ENCODE data around the gene TMEM39A. TPM values are rescaled to one million over a fixed set of nuclear protein-coding genes. Genes with fewer than 3 reads are reported as not detected.

Gene TMEM39A
- total RNA-seq, 1 experiment from 2014 or later, result 87.1 TPM

DNA sequence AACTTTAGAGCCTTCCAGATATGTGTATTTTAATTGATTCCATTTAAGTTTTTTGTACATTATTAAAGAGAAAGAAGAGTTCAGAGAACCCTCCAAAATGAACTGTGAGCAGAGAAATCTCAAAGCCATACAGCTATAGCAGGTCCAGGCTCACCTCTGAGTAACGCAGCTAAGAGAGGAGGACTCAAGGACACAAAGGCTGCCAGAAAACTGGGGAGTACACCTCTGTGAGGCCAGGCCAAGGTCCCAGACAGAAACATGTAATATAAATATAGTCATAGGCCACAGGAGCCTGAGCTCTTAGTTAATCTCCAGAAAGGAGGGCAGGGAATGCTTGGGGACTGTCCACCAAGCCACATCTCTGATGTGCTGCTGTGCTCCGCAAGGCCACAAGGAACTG is 66.5 kb downstream of the TMEM39A start:
- peaks cover 2% of the 10 kb centered on the region for H3K36me3 Mint-ChIP-seq (ENCODE audit: insufficient read depth, unreplicated experiment)
- ChIA-PET CTCF (interaction anchor here (0.6 to 1.4 kb wide), 2 partner anchors 54 to 284 kb away, joined by 4 to 5 read pairs; no protein-coding TSS in a partner anchor), POLR2A (no interaction called here)
- no peaks in the 10 kb centered on the region for H3K27me3 Mint-ChIP-seq (ENCODE audit: insufficient read depth, unreplicated experiment)
- intact Hi-C loops (cut with micrococcal nuclease), result no loop called here
- no TSS peak for BruUV-seq (replicated peaks)
- no peaks in the 10 kb centered on the region for H3K9me3 Mint-ChIP-seq (ENCODE audit: unreplicated experiment)
- TF ChIP-seq, protein P1, sequence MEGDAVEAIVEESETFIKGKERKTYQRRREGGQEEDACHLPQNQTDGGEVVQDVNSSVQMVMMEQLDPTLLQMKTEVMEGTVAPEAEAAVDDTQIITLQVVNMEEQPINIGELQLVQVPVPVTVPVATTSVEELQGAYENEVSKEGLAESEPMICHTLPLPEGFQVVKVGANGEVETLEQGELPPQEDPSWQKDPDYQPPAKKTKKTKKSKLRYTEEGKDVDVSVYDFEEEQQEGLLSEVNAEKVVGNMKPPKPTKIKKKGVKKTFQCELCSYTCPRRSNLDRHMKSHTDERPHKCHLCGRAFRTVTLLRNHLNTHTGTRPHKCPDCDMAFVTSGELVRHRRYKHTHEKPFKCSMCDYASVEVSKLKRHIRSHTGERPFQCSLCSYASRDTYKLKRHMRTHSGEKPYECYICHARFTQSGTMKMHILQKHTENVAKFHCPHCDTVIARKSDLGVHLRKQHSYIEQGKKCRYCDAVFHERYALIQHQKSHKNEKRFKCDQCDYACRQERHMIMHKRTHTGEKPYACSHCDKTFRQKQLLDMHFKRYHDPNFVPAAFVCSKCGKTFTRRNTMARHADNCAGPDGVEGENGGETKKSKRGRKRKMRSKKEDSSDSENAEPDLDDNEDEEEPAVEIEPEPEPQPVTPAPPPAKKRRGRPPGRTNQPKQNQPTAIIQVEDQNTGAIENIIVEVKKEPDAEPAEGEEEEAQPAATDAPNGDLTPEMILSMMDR (IDR thresholded peaks at IDR 0.05; ENCODE audit: unreplicated experiment), result no peak
- H3K4me3 Mint-ChIP-seq (ENCODE audit: unreplicated experiment), result no peak overlapping the region
- H3K4me1 Mint-ChIP-seq (ENCODE audit: insufficient read depth, unreplicated experiment), result no peaks in the 10 kb centered on the region
- no peak for DNase-seq (ENCODE audit: unreplicated experiment)
- H3K27ac Mint-ChIP-seq (ENCODE audit: low read depth, unreplicated experiment), result no peak overlapping the region

DNA sequence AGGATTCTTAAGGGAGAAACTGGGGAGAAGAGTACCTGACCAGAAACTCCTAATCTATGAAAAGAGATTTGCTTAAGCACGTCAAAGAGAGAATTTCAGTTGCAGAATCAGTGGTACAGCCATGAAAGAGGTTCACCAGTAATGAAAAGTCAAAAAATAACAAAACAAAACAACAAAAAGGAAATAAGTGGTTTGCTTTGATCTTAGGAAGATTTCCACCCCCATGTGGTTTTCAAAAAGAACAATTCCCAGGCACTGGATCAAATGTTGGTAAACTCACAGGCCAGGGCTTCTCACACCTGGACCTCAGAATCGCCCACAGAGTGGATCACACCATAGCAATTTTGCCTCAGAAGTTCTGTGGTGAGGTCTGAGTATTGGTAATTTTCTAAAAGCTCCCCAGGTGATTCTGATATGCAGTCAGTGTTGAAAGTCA is 67.5 kb downstream of the TMEM39A start:
- no peak for DNase-seq (ENCODE audit: unreplicated experiment)
- POLR2A ChIA-PET, result no interaction called here
- H3K4me1 Mint-ChIP-seq (ENCODE audit: insufficient read depth, unreplicated experiment), result no peaks in the 10 kb centered on the region
- CTCF ChIA-PET, result interaction anchor here (0.6 kb wide), 1 partner anchor 45 kb away, joined by 4 read pairs; no protein-coding TSS in a partner anchor
- intact Hi-C loops (cut with micrococcal nuclease), result no loop called here
- H3K4me3 Mint-ChIP-seq (ENCODE audit: unreplicated experiment), result no peak overlapping the region
- no TSS peak for BruUV-seq (replicated peaks)
- no peaks in the 10 kb centered on the region for H3K9me3 Mint-ChIP-seq (ENCODE audit: unreplicated experiment)
- TF ChIP-seq, protein P1 (IDR thresholded peaks at IDR 0.05; ENCODE audit: unreplicated experiment), result no peak
- H3K27ac Mint-ChIP-seq (ENCODE audit: low read depth, unreplicated experiment), result no peak overlapping the region
- no peaks in the 10 kb centered on the region for H3K27me3 Mint-ChIP-seq (ENCODE audit: insufficient read depth, unreplicated experiment)
- peaks cover 5% of the 10 kb centered on the region for H3K36me3 Mint-ChIP-seq (ENCODE audit: insufficient read depth, unreplicated experiment)

GRCh38 chr3:119388577-119388976 is 74.8 kb downstream of the TMEM39A start:
- CTCF ChIA-PET, result interaction anchor here (0.6 to 1.2 kb wide), 4 partner anchors 21 to 153 kb away, joined by 3 to 4 read pairs (median 3); no protein-coding TSS in a partner anchor

GRCh38 chr3:119382134-119382533 is 81.3 kb downstream of the TMEM39A start:
- ChIA-PET POLR2A (no interaction called here), CTCF (no interaction called here)
- H3K9me3 Mint-ChIP-seq (ENCODE audit: unreplicated experiment), result no peaks in the 10 kb centered on the region
- no peaks in the 10 kb centered on the region for H3K27me3 Mint-ChIP-seq (ENCODE audit: insufficient read depth, unreplicated experiment)
- peaks cover 9% of the 10 kb centered on the region for H3K36me3 Mint-ChIP-seq (ENCODE audit: insufficient read depth, unreplicated experiment)
- no peak overlapping the region for H3K27ac Mint-ChIP-seq (ENCODE audit: low read depth, unreplicated experiment)
- H3K4me3 Mint-ChIP-seq (ENCODE audit: unreplicated experiment), result no peak overlapping the region
- H3K4me1 Mint-ChIP-seq (ENCODE audit: insufficient read depth, unreplicated experiment), result peaks cover 6% of the 10 kb centered on the region
- intact Hi-C loops (cut with micrococcal nuclease), result no loop called here
- no TSS peak for BruUV-seq (replicated peaks)
- TF ChIP-seq, protein P1 (IDR thresholded peaks at IDR 0.05; ENCODE audit: unreplicated experiment), result no peak
- no peak for DNase-seq (ENCODE audit: unreplicated experiment)

More at GRCh38 chr3:119388577-119388976, 74.8 kb downstream of the TMEM39A start:
- no peak overlapping the region for H3K4me3 Mint-ChIP-seq (ENCODE audit: unreplicated experiment)
- no peaks in the 10 kb centered on the region for H3K4me1 Mint-ChIP-seq (ENCODE audit: insufficient read depth, unreplicated experiment)
- H3K27ac Mint-ChIP-seq (ENCODE audit: low read depth, unreplicated experiment), result no peak overlapping the region
- no peak for DNase-seq (ENCODE audit: unreplicated experiment)
- no TSS peak for BruUV-seq (replicated peaks)
- H3K36me3 Mint-ChIP-seq (ENCODE audit: insufficient read depth, unreplicated experiment), result peaks cover 16% of the 10 kb centered on the region
- TF ChIP-seq, protein P1 (IDR thresholded peaks at IDR 0.05; ENCODE audit: unreplicated experiment), result no peak
- intact Hi-C loops (cut with micrococcal nuclease), result no loop called here
- H3K9me3 Mint-ChIP-seq (ENCODE audit: unreplicated experiment), result no peaks in the 10 kb centered on the region
- no peaks in the 10 kb centered on the region for H3K27me3 Mint-ChIP-seq (ENCODE audit: insufficient read depth, unreplicated experiment)
- POLR2A ChIA-PET, result no interaction called here
